Measurements from ENCODE around the gene TMEM147. TPM values are rescaled to one million over a fixed set of nuclear protein-coding genes. Genes with fewer than 3 reads are reported as not detected.

Gene TMEM147
- total RNA-seq, result 10 to 100 TPM; 60.1 to 72.5 (median 69.3) TPM
- polyA plus RNA-seq, result 100 to 1,000 TPM in 1 of 3 donors, 10 to 100 TPM in 2; 24.5 to 123 (median 46.2) TPM

- no peaks in the 10 kb centered on the region for H3K27me3 ChIP-seq
- TF ChIP-seq POLR2AphosphoS5 (IDR thresholded peaks at IDR 0.05) (peak; percentile 50 to 77 (median 70)), EP300 (IDR thresholded peaks at IDR 0.05) (peak in 1 of 4 donors; percentile 59), POLR2A (IDR thresholded peaks at IDR 0.05) (peak in 1 of 2 donors; percentile 23), CTCF (IDR thresholded peaks at IDR 0.05) (no peak)
- peaks cover 0 to 29% (median 26%) of the 10 kb centered on the region in 4 donors for H3K4me1 ChIP-seq
- no peaks in the 10 kb centered on the region for H3K9me3 ChIP-seq
- WGBS, 2 donors, result 0 to 1% methylated on average over 85 of the region's 85 CpGs
- intact Hi-C loops (cut with DNase I), result loop anchor here (1.0 to 5.0 kb wide), 4 partner anchors 67 to 172 kb away; partner anchors contain the start of genes COX6B1, HAUS5 and RBM42
- DNase-seq, result peak; percentile 96
- H3K4me3 ChIP-seq, result peak within 1 kb of the TSS; percentile 68 to 97 (median 90)
- peaks cover 0 to 16% (median 0%) of the 10 kb centered on the region in 4 donors for H3K36me3 ChIP-seq
- H3K27ac ChIP-seq, result peak within 1 kb of the TSS; percentile 79 to 90 (median 88)
Measured at GRCh38 chr19:35545001-35545854, at the start of gene TMEM147. TMEM147 (plus strand) TSS chr19:35545626; CDS start chr19:35545740, 114 bp downstream.

- Histone ChIP-seq H3K27me3 (peaks cover 0 to 5% (median 0%) of the 10 kb centered on the region in 3 donors), H3K4me1 (peaks cover 0 to 7% (median 3%) of the 10 kb centered on the region in 4 donors), H3K36me3 (no peaks in the 10 kb centered on the region), H3K4me3 (no peak overlapping the region), H3K27ac (no peak overlapping the region), H3K9me3 (no peaks in the 10 kb centered on the region)
- WGBS, 2 donors, result 78 to 89% methylated on average over 14 of the region's 14 CpGs
- intact Hi-C loops (cut with DNase I), result no loop called here
- no peak for TF ChIP-seq POLR2AphosphoS5 (IDR thresholded peaks at IDR 0.05)
- TF ChIP-seq EP300 (IDR thresholded peaks at IDR 0.05), result no peak
- no peak for TF ChIP-seq POLR2A (IDR thresholded peaks at IDR 0.05)
- no peak for TF ChIP-seq CTCF (IDR thresholded peaks at IDR 0.05)
- DNase-seq, result no peak
Measured at GRCh38 chr19:35497406-35497805, 48.0 kb upstream of the TMEM147 start.

- Histone ChIP-seq H3K4me1 (peaks cover 0 to 7% (median 3%) of the 10 kb centered on the region in 4 donors), H3K27me3 (peaks cover 0 to 5% (median 0%) of the 10 kb centered on the region in 3 donors), H3K36me3 (no peaks in the 10 kb centered on the region), H3K9me3 (no peaks in the 10 kb centered on the region), H3K4me3 (no peak overlapping the region), H3K27ac (no peak overlapping the region)
- WGBS, 2 donors, result 74 to 93% methylated on average over 3 of the region's 3 CpGs
- TF ChIP-seq CTCF (IDR thresholded peaks at IDR 0.05) (no peak), EP300 (IDR thresholded peaks at IDR 0.05) (no peak), POLR2AphosphoS5 (IDR thresholded peaks at IDR 0.05) (no peak), POLR2A (IDR thresholded peaks at IDR 0.05) (no peak)
- no peak for DNase-seq
- intact Hi-C loops (cut with DNase I), result no loop called here
Measured at GRCh38 chr19:35498220-35498619, 47.2 kb upstream of the TMEM147 start.

GRCh38 chr19:35498984-35499527 lies 46.4 kb upstream of the TMEM147 start:
- DNase-seq, result no peak
- Histone ChIP-seq H3K9me3 (no peaks in the 10 kb centered on the region), H3K36me3 (no peaks in the 10 kb centered on the region), H3K27me3 (peaks cover 0 to 5% (median 0%) of the 10 kb centered on the region in 3 donors), H3K4me3 (no peak overlapping the region), H3K27ac (no peak overlapping the region), H3K4me1 (peaks cover 0 to 7% (median 3%) of the 10 kb centered on the region in 4 donors)
- 76 to 81% methylated on average over 9 of the region's 9 CpGs for WGBS, 2 donors
- intact Hi-C loops (cut with DNase I), result no loop called here
- TF ChIP-seq POLR2A (IDR thresholded peaks at IDR 0.05) (no peak), POLR2AphosphoS5 (IDR thresholded peaks at IDR 0.05) (no peak), CTCF (IDR thresholded peaks at IDR 0.05) (no peak), EP300 (IDR thresholded peaks at IDR 0.05) (no peak)
